ENCODE data around the gene FOXC1. TPM values are rescaled to one million over a fixed set of nuclear protein-coding genes. Genes with fewer than 3 reads are reported as not detected.

FOXC1 gene
- total and polyA plus RNA-seq, 2 experiments from 2014 or later = 0.10 to 0.13 TPM

DNA sequence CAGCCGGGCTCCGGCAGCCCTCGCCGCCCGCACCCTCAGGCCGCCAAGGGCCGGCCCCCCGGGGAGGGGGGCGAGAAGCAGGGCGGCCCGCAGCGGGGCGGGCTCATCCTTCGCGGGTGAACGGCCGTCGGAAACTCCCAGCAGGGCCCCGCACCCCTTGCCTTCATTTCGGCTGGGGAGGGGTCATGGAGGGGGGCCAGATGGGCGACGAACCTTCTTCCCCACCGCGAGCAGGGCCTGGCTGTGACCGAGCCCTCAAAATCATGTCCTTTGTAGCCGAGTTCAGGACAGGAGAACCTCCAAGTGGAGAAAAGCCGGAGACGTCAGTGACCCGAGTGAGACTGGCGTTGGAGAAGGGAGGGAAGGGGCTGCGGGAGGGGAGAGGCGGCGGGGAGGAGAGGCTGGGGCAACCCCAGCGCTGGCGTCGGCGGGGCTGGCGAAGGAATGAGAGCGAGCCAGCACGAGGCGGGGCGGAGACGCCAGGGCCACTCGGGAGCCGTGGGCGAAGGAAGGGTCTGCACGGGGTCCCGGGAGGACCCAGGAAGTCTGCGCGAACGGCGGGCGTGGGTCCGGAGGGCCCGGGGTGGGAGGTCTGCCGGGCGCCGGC is 571 bp upstream of the FOXC1 start:
- Histone ChIP-seq H3F3A (replicated peaks; ENCODE audit: low read depth) (peaks cover 11% of the 10 kb centered on the region; the same call in 1 of the 2 replicates), H3K4me3 (peak overlapping the region; percentile 53), H3K36me3 (ENCODE audit: insufficient read depth) (no peaks in the 10 kb centered on the region), H3K27me3 (ENCODE audit: insufficient read depth) (peaks cover 97% of the 10 kb centered on the region), H2AFZ (peak overlapping the region; percentile 43; the same call in 1 of the 2 replicates), H4K20me1 (replicated peaks; ENCODE audit: insufficient read depth) (peaks cover 14% of the 10 kb centered on the region), H3K9me2 (ENCODE audit: insufficient read depth) (no peaks in the 10 kb centered on the region), H3K4me2 (peak overlapping the region; percentile 83), H3K4me1 (ENCODE audit: insufficient read depth) (peaks cover 40% of the 10 kb centered on the region), H3K27ac (ENCODE audit: low read depth) (no peak overlapping the region), H3K79me2 (replicated peaks; ENCODE audit: insufficient read depth) (no peaks in the 10 kb centered on the region)
- Mint-ChIP-seq H3K4me1 (peaks cover 46% of the 10 kb centered on the region), H3K27me3 (ENCODE audit: insufficient read depth, low read depth, poor library complexity) (peaks cover 78% of the 10 kb centered on the region), H3K36me3 (ENCODE audit: low read depth) (no peaks in the 10 kb centered on the region; the same call in 2 of the 3 replicates), H3K9me3 (peaks cover 8% of the 10 kb centered on the region; the same call in 2 of the 3 replicates), H3K27ac (no peak overlapping the region), H3K4me3 (peak overlapping the region; percentile 61)
- no peak for TF ChIP-seq STAT1 (IDR thresholded peaks at IDR 0.05; ENCODE audit: unreplicated experiment)
- TF ChIP-seq EZH2phosphoT487 (IDR thresholded peaks at IDR 0.05; ENCODE audit: unreplicated experiment) = peak; percentile 86
- TF ChIP-seq EZH2 (IDR thresholded peaks at IDR 0.05; ENCODE audit: low read depth, unreplicated experiment) = peak; percentile 97
- ATAC-seq (no peak), DNase-seq (ENCODE audit: low spot score) (peak; percentile 57)

- no peaks in the 10 kb centered on the region; the same call in 2 of the 3 replicates for H3K36me3 Mint-ChIP-seq (ENCODE audit: low read depth)
- peak overlapping the region; percentile 63 for H3K4me3 Mint-ChIP-seq
- DNase-seq (ENCODE audit: low spot score) (peak; percentile 52), ATAC-seq (no peak)
- peak overlapping the region; percentile 45; the same call in 1 of the 2 replicates for H3K4me3 ChIP-seq
- peaks cover 6% of the 10 kb centered on the region; the same call in 2 of the 3 replicates for H3K9me3 Mint-ChIP-seq
- peaks cover 42% of the 10 kb centered on the region for H3K4me1 Mint-ChIP-seq
- no peak overlapping the region for H3K27ac Mint-ChIP-seq
- H3K4me2 ChIP-seq = peak overlapping the region; percentile 68
- H3F3A ChIP-seq (replicated peaks; ENCODE audit: low read depth) = peaks cover 14% of the 10 kb centered on the region; the same call in 1 of the 2 replicates
- H3K27me3 Mint-ChIP-seq (ENCODE audit: insufficient read depth, low read depth, poor library complexity) = peaks cover 81% of the 10 kb centered on the region
- no peaks in the 10 kb centered on the region for H3K9me2 ChIP-seq (ENCODE audit: insufficient read depth)
- TF ChIP-seq EZH2 (IDR thresholded peaks at IDR 0.05; ENCODE audit: low read depth, unreplicated experiment) = peak; percentile 97
- peak; percentile 98 for TF ChIP-seq EZH2phosphoT487 (IDR thresholded peaks at IDR 0.05; ENCODE audit: unreplicated experiment)
- TF ChIP-seq POLR2AphosphoS5 (IDR thresholded peaks at IDR 0.05; ENCODE audit: low read depth) = no peak
- no peaks in the 10 kb centered on the region for H3K36me3 ChIP-seq (ENCODE audit: insufficient read depth)
- H3K79me2 ChIP-seq (replicated peaks; ENCODE audit: insufficient read depth) = no peaks in the 10 kb centered on the region
- H3K27ac ChIP-seq (ENCODE audit: low read depth) = no peak overlapping the region
- H2AFZ ChIP-seq = no peak overlapping the region
- H3K27me3 ChIP-seq (ENCODE audit: insufficient read depth) = peaks cover 97% of the 10 kb centered on the region
- peaks cover 14% of the 10 kb centered on the region for H4K20me1 ChIP-seq (replicated peaks; ENCODE audit: insufficient read depth)
- peaks cover 35% of the 10 kb centered on the region for H3K4me1 ChIP-seq (ENCODE audit: insufficient read depth)
Observed at GRCh38 chr6:1610497-1611321, 994 bp downstream of the FOXC1 start.

GRCh38 chr6:1611322-1611571 is 1.5 kb downstream of the FOXC1 start:
- Histone ChIP-seq H3K9me2 (ENCODE audit: insufficient read depth) (no peaks in the 10 kb centered on the region), H3K36me3 (ENCODE audit: insufficient read depth) (no peaks in the 10 kb centered on the region), H3K27me3 (ENCODE audit: insufficient read depth) (peaks cover 97% of the 10 kb centered on the region), H3F3A (replicated peaks; ENCODE audit: low read depth) (peaks cover 18% of the 10 kb centered on the region; the same call in 1 of the 2 replicates), H3K4me1 (ENCODE audit: insufficient read depth) (peaks cover 32% of the 10 kb centered on the region), H2AFZ (no peak overlapping the region), H4K20me1 (replicated peaks; ENCODE audit: insufficient read depth) (peaks cover 19% of the 10 kb centered on the region), H3K79me2 (replicated peaks; ENCODE audit: insufficient read depth) (no peaks in the 10 kb centered on the region), H3K4me2 (no peak overlapping the region), H3K27ac (ENCODE audit: low read depth) (no peak overlapping the region), H3K4me3 (peak overlapping the region; percentile 35; the same call in 1 of the 2 replicates)
- H3K9me3 Mint-ChIP-seq = peaks cover 6% of the 10 kb centered on the region; the same call in 2 of the 3 replicates
- ATAC-seq (no peak), DNase-seq (ENCODE audit: low spot score) (peak; percentile 53)
- peaks cover 37% of the 10 kb centered on the region for H3K4me1 Mint-ChIP-seq
- no peak overlapping the region for H3K4me3 Mint-ChIP-seq
- H3K27me3 Mint-ChIP-seq (ENCODE audit: insufficient read depth, low read depth, poor library complexity) = peaks cover 81% of the 10 kb centered on the region
- no peak overlapping the region for H3K27ac Mint-ChIP-seq
- H3K36me3 Mint-ChIP-seq (ENCODE audit: low read depth) = no peaks in the 10 kb centered on the region; the same call in 2 of the 3 replicates
- peak in 1 of 2 experiments; percentile 35; a peak in 2 of 4 replicates for TF ChIP-seq CTCF (conservative IDR thresholded peaks at IDR 0.05; ENCODE audit: low read depth in 2 of 2)
- no peak for TF ChIP-seq STAT1 (IDR thresholded peaks at IDR 0.05; ENCODE audit: unreplicated experiment)
- TF ChIP-seq CREB1 (CRISPR knock-in tag; IDR thresholded peaks at IDR 0.05; ENCODE audit: low read depth) = no peak
- TF ChIP-seq ZNF331 (CRISPR knock-in tag; IDR thresholded peaks at IDR 0.05; ENCODE audit: low read depth) = no peak
- TF ChIP-seq, protein P1, sequence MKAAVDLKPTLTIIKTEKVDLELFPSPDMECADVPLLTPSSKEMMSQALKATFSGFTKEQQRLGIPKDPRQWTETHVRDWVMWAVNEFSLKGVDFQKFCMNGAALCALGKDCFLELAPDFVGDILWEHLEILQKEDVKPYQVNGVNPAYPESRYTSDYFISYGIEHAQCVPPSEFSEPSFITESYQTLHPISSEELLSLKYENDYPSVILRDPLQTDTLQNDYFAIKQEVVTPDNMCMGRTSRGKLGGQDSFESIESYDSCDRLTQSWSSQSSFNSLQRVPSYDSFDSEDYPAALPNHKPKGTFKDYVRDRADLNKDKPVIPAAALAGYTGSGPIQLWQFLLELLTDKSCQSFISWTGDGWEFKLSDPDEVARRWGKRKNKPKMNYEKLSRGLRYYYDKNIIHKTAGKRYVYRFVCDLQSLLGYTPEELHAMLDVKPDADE (IDR thresholded peaks at IDR 0.05) = no peak
- no peak for TF ChIP-seq ZNF114 (CRISPR knock-in tag; IDR thresholded peaks at IDR 0.05)
- no peak for TF ChIP-seq JUNB (IDR thresholded peaks at IDR 0.05; ENCODE audit: unreplicated experiment)
- TF ChIP-seq NANOG (IDR thresholded peaks at IDR 0.05; ENCODE audit: borderline replicate concordance) = no peak
